ENCODE data around the gene HPX.

- no peak for TF ChIP-seq CTCF (IDR thresholded peaks at IDR 0.05)
- TF ChIP-seq POLR2A (IDR thresholded peaks at IDR 0.05) = no peak
Observed at GRCh38 chr11:6400431-6401345, 40.1 kb downstream of the HPX start.

Measured in adrenal gland (tissue), 5 donors.